ENCODE data around the gene SFXN5.

DNA sequence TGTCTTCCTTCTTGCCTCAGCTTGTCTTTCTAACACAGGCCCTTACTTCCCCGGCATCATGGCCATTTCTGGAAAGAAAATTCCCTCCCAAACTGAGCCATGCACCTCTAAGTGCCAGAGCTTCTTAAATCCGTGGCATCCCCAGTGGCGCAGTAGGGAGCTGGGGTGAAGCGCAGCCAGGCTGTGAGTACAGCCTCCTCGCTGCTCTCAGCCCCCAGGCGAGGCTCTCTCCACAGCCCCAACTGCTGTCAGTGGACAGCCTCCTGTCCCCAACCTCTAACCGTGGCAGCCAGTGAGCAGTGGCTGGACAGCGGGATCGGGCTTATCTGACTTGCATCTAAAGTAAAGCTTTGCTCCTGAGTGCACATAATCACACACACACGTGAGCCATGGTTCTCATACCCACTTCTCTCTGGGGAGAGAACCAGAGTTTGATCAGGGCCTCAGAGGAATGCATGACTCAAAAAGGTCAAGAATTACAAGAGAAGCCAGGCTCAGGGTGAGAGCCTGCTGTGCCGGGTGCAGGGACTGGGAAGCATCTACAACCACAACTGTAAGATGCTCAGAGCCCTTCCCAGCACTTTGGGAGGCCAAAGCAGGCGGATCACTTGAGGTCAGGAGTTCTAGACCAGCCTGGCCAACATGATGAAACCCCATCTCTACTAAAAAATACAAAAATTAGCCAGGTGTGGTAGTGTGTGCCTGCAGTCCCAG, 50.7 kb downstream of the SFXN5 start:
- TF ChIP-seq BHLHE40 (IDR thresholded peaks at IDR 0.05; ENCODE audit: borderline replicate concordance) (no peak), FOXA1 (IDR thresholded peaks at IDR 0.05) (no peak), HDGF (IDR thresholded peaks at IDR 0.05; ENCODE audit: borderline replicate concordance) (no peak), LEF1 (IDR thresholded peaks at IDR 0.05; ENCODE audit: borderline replicate concordance) (no peak), FOXK2 (IDR thresholded peaks at IDR 0.05) (no peak), SUZ12 (IDR thresholded peaks at IDR 0.05) (no peak)
